Panc1 (cell line): ENCODE measurements around the gene SV2B.

Experiments used
- CTCF ChIP-seq: fragments of 450-650 bp; IDR thresholded peaks from 2 replicates; pipeline ENCODE4 v1.5.1; 2017; ENCODE audit warnings: mild to moderate bottlenecking
- REST ChIP-seq, 2 experiments: IDR thresholded peaks; 2 replicates each; pipeline ENCODE4 v1.6.1; 2011 to 2012; ENCODE audit warnings: low read depth in 2 of 2, control low read depth in 1 of 2, low read length in 1 of 2, mild to moderate bottlenecking in 1 of 2, moderate library complexity in 1 of 2; ENCODE audit not compliant: insufficient read depth in 1 of 2
- SIN3A ChIP-seq: IDR thresholded peaks from 2 replicates; pipeline ENCODE4 v1.6.1; 2012; ENCODE audit warnings: low read depth, mild to moderate bottlenecking, low read length, moderate library complexity, borderline replicate concordance; ENCODE audit not compliant: insufficient read depth

- TF ChIP-seq CTCF (no peak), SIN3A (no peak), REST (IDR thresholded peaks at IDR 0.05; ENCODE audit: insufficient read depth in 1 of 2, low read depth in 2 of 2, low read length in 1 of 2) (no peak)
These were observed 157.8 kb downstream of the SV2B start for GRCh38 chr15:91257746-91258414.
